ENCODE measurements around the gene SIPA1L3. TPM values are rescaled to one million over a fixed set of nuclear protein-coding genes. Genes with fewer than 3 reads are reported as not detected.

The SIPA1L3 gene
- total and polyA plus RNA-seq, 9 of the 15 experiments (the other 6 are each of a cell fraction or from before 2014, with no cell fraction given), result 0.01 to 6.1 (median 2.5) TPM

- 76% methylated on average over 11 of the region's 21 CpGs for WGBS (ENCODE audit: insufficient coverage, low coverage, missing lambda C conversion rate)
These were observed 346.1 kb downstream of the SIPA1L3 start for GRCh38 chr19:38252941-38253691.

DNA sequence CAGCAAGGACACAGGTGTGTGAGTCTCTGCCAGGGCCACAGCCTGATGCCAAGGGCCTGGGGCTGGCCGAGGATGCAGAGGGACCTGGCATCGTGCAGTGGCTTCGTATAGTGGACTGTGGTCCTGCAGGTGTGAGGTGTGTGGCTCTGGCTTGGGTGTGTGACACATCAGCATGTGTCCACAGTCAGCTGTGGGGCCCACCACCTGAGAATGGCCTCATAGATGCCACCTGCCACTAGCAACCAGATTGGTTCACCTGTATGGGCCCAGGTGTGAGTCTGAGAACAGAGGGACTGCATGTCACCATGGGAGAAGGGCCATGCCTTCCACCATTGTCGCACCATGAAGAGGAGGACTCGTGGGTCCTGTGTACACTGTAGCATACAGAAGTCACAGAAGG is 346.8 kb downstream of the SIPA1L3 start:
- H3K9me3 ChIP-seq (replicated peaks; ENCODE audit: control insufficient read depth, insufficient read depth, low read depth, low read length), result no peaks in the 10 kb centered on the region
- H2AFZ ChIP-seq (ENCODE audit: low read depth, low read length), result no peak overlapping the region
- WGBS (ENCODE audit: insufficient coverage, low coverage, missing lambda C conversion rate), result 89% methylated on average over 5 of the region's 5 CpGs
- no peak for ATAC-seq
- intact Hi-C loops (cut with micrococcal nuclease), result loop anchor here (2.0 kb wide), 1 partner anchor 17 kb away; no protein-coding TSS in a partner anchor
- H3K9ac ChIP-seq (ENCODE audit: insufficient read depth in 1 of 2, low read depth in 2 of 2, low read length in 2 of 2), result peak overlapping the region in 1 of 2 experiments; percentile 70; a peak in 2 of 4 replicates
- no peaks in the 10 kb centered on the region for H4K20me1 ChIP-seq (replicated peaks; ENCODE audit: control insufficient read depth, insufficient read depth, low read length)
- no peak overlapping the region for H3K27ac ChIP-seq (ENCODE audit: extremely low read depth, low read depth, low read length)
- BruUV-seq (replicated peaks), result no TSS peak
- H3K27me3 ChIP-seq (ENCODE audit: control insufficient read depth in 2 of 2, insufficient read depth in 2 of 2, low read length in 2 of 2), result no peaks in the 10 kb centered on the region
- peaks cover 39% of the 10 kb centered on the region for H3K79me2 ChIP-seq (ENCODE audit: control insufficient read depth, insufficient read depth, low read length)
- in situ Hi-C loops (cut with MboI), result no loop called here
- H3K4me2 ChIP-seq (ENCODE audit: insufficient read depth, low read length), result no peak overlapping the region
- no peaks in the 10 kb centered on the region for H3K9me1 ChIP-seq (ENCODE audit: control insufficient read depth, insufficient read depth, low read length)
- peaks cover 31% of the 10 kb centered on the region; the same call in 2 of the 3 replicates for H3K36me3 ChIP-seq (ENCODE audit: control insufficient read depth, insufficient read depth, low read length)
- CTCF ChIA-PET (ENCODE audit: low intra/inter-chr PET ratio), result no interaction called here
- H3K4me1 ChIP-seq (replicated peaks in 1 of 2; ENCODE audit: control insufficient read depth in 2 of 2, insufficient read depth in 2 of 2, low read length in 2 of 2), result peaks cover 10 to 54% of the 10 kb centered on the region in 2 experiments; a peak in 4 of 5 replicates
- POLR2A ChIA-PET, result interaction anchor here (1.5 kb wide), 1 partner anchor 12 kb away, joined by 4 read pairs; no protein-coding TSS in a partner anchor
- peak in 1 of 4 experiments; percentile 2 for DNase-seq (ENCODE audit: extremely low read depth in 1 of 4, low spot score in 3 of 4)
- no peak for FAIRE-seq
- TF ChIP-seq, protein P1, sequence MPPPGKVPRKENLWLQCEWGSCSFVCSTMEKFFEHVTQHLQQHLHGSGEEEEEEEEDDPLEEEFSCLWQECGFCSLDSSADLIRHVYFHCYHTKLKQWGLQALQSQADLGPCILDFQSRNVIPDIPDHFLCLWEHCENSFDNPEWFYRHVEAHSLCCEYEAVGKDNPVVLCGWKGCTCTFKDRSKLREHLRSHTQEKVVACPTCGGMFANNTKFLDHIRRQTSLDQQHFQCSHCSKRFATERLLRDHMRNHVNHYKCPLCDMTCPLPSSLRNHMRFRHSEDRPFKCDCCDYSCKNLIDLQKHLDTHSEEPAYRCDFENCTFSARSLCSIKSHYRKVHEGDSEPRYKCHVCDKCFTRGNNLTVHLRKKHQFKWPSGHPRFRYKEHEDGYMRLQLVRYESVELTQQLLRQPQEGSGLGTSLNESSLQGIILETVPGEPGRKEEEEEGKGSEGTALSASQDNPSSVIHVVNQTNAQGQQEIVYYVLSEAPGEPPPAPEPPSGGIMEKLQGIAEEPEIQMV (tag; conservative IDR thresholded peaks at IDR 0.05; ENCODE audit: low read depth), result no peak
- TF ChIP-seq ARHGAP35 (IDR thresholded peaks at IDR 0.05; ENCODE audit: partially characterized antibody) (no peak), PTTG1 (tag; IDR thresholded peaks at IDR 0.05; ENCODE audit: low read depth) (no peak), NR3C1 (CRISPR knock-in tag; IDR thresholded peaks at IDR 0.05) (0 out of 2 replicates have a peak, but pooled peaks have one; percentile 43), MAX (CRISPR knock-in tag; IDR thresholded peaks at IDR 0.05) (peak; percentile 31; the same call in 1 of the 2 replicates)
- TF ChIP-seq, protein P2, sequence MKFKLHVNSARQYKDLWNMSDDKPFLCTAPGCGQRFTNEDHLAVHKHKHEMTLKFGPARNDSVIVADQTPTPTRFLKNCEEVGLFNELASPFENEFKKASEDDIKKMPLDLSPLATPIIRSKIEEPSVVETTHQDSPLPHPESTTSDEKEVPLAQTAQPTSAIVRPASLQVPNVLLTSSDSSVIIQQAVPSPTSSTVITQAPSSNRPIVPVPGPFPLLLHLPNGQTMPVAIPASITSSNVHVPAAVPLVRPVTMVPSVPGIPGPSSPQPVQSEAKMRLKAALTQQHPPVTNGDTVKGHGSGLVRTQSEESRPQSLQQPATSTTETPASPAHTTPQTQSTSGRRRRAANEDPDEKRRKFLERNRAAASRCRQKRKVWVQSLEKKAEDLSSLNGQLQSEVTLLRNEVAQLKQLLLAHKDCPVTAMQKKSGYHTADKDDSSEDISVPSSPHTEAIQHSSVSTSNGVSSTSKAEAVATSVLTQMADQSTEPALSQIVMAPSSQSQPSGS (CRISPR knock-in tag; IDR thresholded peaks at IDR 0.05), result no peak
- no peak overlapping the region for H3K4me3 ChIP-seq

More at GRCh38 chr19:38252941-38253691, 346.1 kb downstream of the SIPA1L3 start:
- intact Hi-C loops (cut with micrococcal nuclease) (no loop called here), in situ Hi-C loops (cut with MboI) (no loop called here)
- Histone ChIP-seq H3K79me2 (ENCODE audit: control insufficient read depth, insufficient read depth, low read length) (peaks cover 39% of the 10 kb centered on the region), H2AFZ (ENCODE audit: low read depth, low read length) (no peak overlapping the region), H3K4me3 (no peak overlapping the region), H3K4me2 (ENCODE audit: insufficient read depth, low read length) (no peak overlapping the region), H3K9ac (ENCODE audit: insufficient read depth in 1 of 2, low read depth in 2 of 2, low read length in 2 of 2) (peak overlapping the region in 1 of 2 experiments; percentile 70; a peak in 2 of 4 replicates), H3K27me3 (ENCODE audit: control insufficient read depth in 2 of 2, insufficient read depth in 2 of 2, low read length in 2 of 2) (no peaks in the 10 kb centered on the region), H3K27ac (ENCODE audit: extremely low read depth, low read depth, low read length) (no peak overlapping the region), H3K9me3 (replicated peaks; ENCODE audit: control insufficient read depth, insufficient read depth, low read depth, low read length) (no peaks in the 10 kb centered on the region), H3K4me1 (replicated peaks in 1 of 2; ENCODE audit: control insufficient read depth in 2 of 2, insufficient read depth in 2 of 2, low read length in 2 of 2) (peaks cover 10 to 54% of the 10 kb centered on the region in 2 experiments; a peak in 4 of 5 replicates), H3K9me1 (ENCODE audit: control insufficient read depth, insufficient read depth, low read length) (no peaks in the 10 kb centered on the region), H3K36me3 (ENCODE audit: control insufficient read depth, insufficient read depth, low read length) (peaks cover 31% of the 10 kb centered on the region; the same call in 2 of the 3 replicates), H4K20me1 (replicated peaks; ENCODE audit: control insufficient read depth, insufficient read depth, low read length) (no peaks in the 10 kb centered on the region)
- TF ChIP-seq ZBTB7A (IDR thresholded peaks at IDR 0.05; ENCODE audit: borderline replicate concordance, control insufficient read depth, low read depth, low read length) (peak; percentile 50; the same call in 1 of the 2 replicates), BRD4 (IDR thresholded peaks at IDR 0.05) (no peak), EGR1 (conservative IDR thresholded peaks at IDR 0.05) (0 out of 2 replicates have a peak, but pooled peaks have one; percentile 7)
- ChIA-PET CTCF (ENCODE audit: low intra/inter-chr PET ratio) (no interaction called here), POLR2A (interaction anchor here (0.6 kb wide), 1 partner anchor 10 kb away, joined by 3 read pairs; no protein-coding TSS in a partner anchor)
- no peak for ATAC-seq
- FAIRE-seq, result no peak
- peak in 1 of 4 experiments; percentile 9 for DNase-seq (ENCODE audit: extremely low read depth in 1 of 4, low spot score in 3 of 4)
- BruUV-seq (replicated peaks), result no TSS peak

Measured in K562 (cell line).